OCI-LY7 (cell line): Measurements from ENCODE around the gene ZBTB20.

Experiments
- EZH2phosphoT487 ChIP-seq: fragments of 200-600 bp; sonication (generic); IDR thresholded peaks from 2 replicates; pipeline ENCODE4 v1.6.1; 2018; ENCODE audit warnings: low read depth, borderline replicate concordance, mild to moderate bottlenecking, mixed run types, antibody characterized with exemption, low read length, moderate library complexity, mixed read lengths
- TF ChIP-seq, protein P1 (sequence below): fragments of 200-600 bp; sonication (generic); conservative IDR thresholded peaks from 2 replicates; pipeline ENCODE4 v1.5.1; 2014; ENCODE audit warnings: mild to moderate bottlenecking, antibody characterized with exemption, low read length, moderate library complexity, mixed read lengths

DNA sequence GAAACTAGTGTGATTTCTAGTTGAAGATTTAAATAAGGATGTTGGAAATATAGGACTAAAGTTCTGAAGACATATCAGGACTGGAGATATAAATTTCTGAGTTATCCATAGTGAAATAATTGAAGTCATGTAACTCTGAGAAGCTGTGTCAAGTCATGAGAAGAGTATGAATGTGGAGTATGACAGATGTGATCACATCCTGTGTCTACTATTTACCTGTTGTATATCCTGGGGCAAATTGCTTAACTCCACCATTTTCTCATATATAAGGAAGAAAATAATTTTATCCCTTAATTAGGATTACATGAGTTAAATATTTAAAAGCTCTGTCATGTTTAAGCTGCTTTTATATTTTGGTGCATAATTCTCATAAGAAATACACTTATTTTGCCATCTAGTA, 350.3 kb downstream of the ZBTB20 start:
- TF ChIP-seq, protein P1, sequence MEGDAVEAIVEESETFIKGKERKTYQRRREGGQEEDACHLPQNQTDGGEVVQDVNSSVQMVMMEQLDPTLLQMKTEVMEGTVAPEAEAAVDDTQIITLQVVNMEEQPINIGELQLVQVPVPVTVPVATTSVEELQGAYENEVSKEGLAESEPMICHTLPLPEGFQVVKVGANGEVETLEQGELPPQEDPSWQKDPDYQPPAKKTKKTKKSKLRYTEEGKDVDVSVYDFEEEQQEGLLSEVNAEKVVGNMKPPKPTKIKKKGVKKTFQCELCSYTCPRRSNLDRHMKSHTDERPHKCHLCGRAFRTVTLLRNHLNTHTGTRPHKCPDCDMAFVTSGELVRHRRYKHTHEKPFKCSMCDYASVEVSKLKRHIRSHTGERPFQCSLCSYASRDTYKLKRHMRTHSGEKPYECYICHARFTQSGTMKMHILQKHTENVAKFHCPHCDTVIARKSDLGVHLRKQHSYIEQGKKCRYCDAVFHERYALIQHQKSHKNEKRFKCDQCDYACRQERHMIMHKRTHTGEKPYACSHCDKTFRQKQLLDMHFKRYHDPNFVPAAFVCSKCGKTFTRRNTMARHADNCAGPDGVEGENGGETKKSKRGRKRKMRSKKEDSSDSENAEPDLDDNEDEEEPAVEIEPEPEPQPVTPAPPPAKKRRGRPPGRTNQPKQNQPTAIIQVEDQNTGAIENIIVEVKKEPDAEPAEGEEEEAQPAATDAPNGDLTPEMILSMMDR, result no peak
- no peak for TF ChIP-seq EZH2phosphoT487
